ENCODE data around the gene KHNYN. TPM values are rescaled to one million over a fixed set of nuclear protein-coding genes. Genes with fewer than 3 reads are reported as not detected.

Gene KHNYN
- total and polyA plus RNA-seq, 12 donors: 18.5 to 76.9 (median 45.1) TPM

GRCh38 chr14:24415421-24416253 lies 14.1 kb upstream of the KHNYN start:
- TF ChIP-seq POLR2A (IDR thresholded peaks at IDR 0.05): no peak
- no peak for TF ChIP-seq CTCF (IDR thresholded peaks at IDR 0.05)
- Histone ChIP-seq H3K4me3 (no peak overlapping the region), H3K27me3 (no peaks in the 10 kb centered on the region), H3K4me1 (replicated peaks in 1 of 2) (peaks cover 5 to 17% of the 10 kb centered on the region in 2 donors), H3K9me3 (replicated peaks in 1 of 3) (no peaks in the 10 kb centered on the region), H3K27ac (no peak overlapping the region), H3K36me3 (replicated peaks in 1 of 2) (peaks cover 0 to 29% of the 10 kb centered on the region in 2 donors)
- intact Hi-C loops (cut with DNase I): loop anchor here in 1 of 2 donors (5.0 kb wide), 1 partner anchor 48 kb away; the partner anchor contains the start of gene NFATC4
- DNase-seq: peak in 3 of 7 donors; percentile 4 to 48 (median 21)
- WGBS, 4 donors: 85 to 96% (median 92%) methylated on average over 18 to 25 of the region's 25 CpGs

- DNase-seq: peak in 2 of 7 donors; percentile 8 to 42
- Histone ChIP-seq H3K4me1 (replicated peaks in 1 of 2) (peaks cover 5 to 17% of the 10 kb centered on the region in 2 donors), H3K36me3 (replicated peaks in 1 of 2) (peaks cover 0 to 29% of the 10 kb centered on the region in 2 donors), H3K27ac (no peak overlapping the region), H3K4me3 (no peak overlapping the region), H3K9me3 (replicated peaks in 1 of 3) (no peaks in the 10 kb centered on the region), H3K27me3 (no peaks in the 10 kb centered on the region)
- WGBS, 4 donors: 83 to 93% (median 85%) methylated on average over 6 to 19 of the region's 19 CpGs
- no peak for TF ChIP-seq CTCF (IDR thresholded peaks at IDR 0.05)
- no peak for TF ChIP-seq POLR2A (IDR thresholded peaks at IDR 0.05)
- intact Hi-C loops (cut with DNase I): loop anchor here in 1 of 2 donors (5.0 kb wide), 1 partner anchor 49 kb away; the partner anchor contains the start of gene NFATC4
These were observed 13.4 kb upstream of the KHNYN start for GRCh38 chr14:24416254-24416931.

- TF ChIP-seq CTCF (IDR thresholded peaks at IDR 0.05) (no peak), POLR2A (IDR thresholded peaks at IDR 0.05) (no peak)
- Histone ChIP-seq H3K36me3 (replicated peaks in 1 of 2) (peaks cover 0 to 29% of the 10 kb centered on the region in 2 donors), H3K4me3 (no peak overlapping the region), H3K9me3 (replicated peaks in 1 of 3) (no peaks in the 10 kb centered on the region), H3K27ac (no peak overlapping the region), H3K4me1 (replicated peaks in 1 of 2) (peaks cover 5 to 17% of the 10 kb centered on the region in 2 donors), H3K27me3 (no peaks in the 10 kb centered on the region)
- intact Hi-C loops (cut with DNase I): loop anchor here in 1 of 2 donors (5.0 kb wide), 1 partner anchor 50 kb away; the partner anchor contains the start of gene NFATC4
- WGBS, 4 donors: 71 to 90% (median 81%) methylated on average over 10 to 16 of the region's 16 CpGs
- DNase-seq: peak in 3 of 7 donors; percentile 13 to 48 (median 20)
These were observed 12.7 kb upstream of the KHNYN start for GRCh38 chr14:24416932-24417619.
